PC-3 (cell line): ENCODE data around the gene FIZ1.

Experiments used
- CTCF ChIP-seq: fragments of 300-600 bp; sonication (generic); conservative IDR thresholded peaks from 2 replicates; pipeline ENCODE4 v1.5.1; 2017; ENCODE audit warnings: antibody characterized with exemption, low read depth, mild to moderate bottlenecking, low read length
- EZH2 ChIP-seq: fragments of 300-600 bp; sonication (generic); IDR thresholded peaks from one replicate; pipeline ENCODE4 v1.6.1; 2017; ENCODE audit warnings: antibody characterized with exemption, mild to moderate bottlenecking, low read length; ENCODE audit not compliant: unreplicated experiment

DNA sequence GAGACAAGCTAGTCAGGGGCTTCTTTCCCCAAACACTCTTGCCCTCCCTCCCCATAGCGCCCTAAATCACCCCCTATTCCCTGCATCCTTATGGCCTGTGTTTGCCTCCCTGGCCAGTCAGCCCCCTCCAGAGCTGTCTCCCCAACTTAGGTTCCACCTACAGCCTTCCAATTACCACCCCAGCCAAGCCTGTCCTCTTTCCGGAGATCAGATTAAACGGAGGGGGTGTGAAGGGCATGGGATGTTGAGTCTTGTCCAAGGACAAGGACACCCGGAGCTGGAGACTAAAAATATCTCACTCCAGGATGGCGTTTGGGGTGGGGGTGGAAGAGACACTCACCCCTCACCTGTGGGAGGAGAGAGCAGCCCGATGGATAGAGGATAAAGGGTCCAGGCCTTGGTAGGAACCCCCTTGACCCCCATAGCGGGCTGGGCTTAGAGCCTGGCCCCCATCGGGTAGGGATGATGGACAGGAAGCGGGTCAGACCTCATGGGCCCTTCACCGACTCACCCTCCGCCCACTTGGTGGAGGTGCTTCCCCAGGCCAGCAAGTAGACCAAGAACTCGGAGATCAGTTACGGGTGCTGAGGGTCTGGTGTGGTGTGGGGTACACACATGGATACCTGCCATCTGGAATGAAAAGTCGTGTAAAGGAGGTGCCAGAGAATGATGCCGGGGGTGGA is 12.1 kb upstream of the FIZ1 start:
- TF ChIP-seq CTCF (no peak), EZH2 (no peak)
